Keratinocyte (primary cell): ENCODE results near the gene RBPJL. TPM values are rescaled to one million over a fixed set of nuclear protein-coding genes. Genes with fewer than 3 reads are reported as not detected.

Source experiments
- DNase-seq: peaks from one replicate; pipeline ENCODE4 v3.0.0-alpha.2; 2011; ENCODE audit warnings: low read depth, missing footprints, low spot score
- FAIRE-seq: peaks from 2 replicates; lab custom pipeline; 2011; peaks lifted over from hg19 to GRCh38; lab: Jason Lieb, UNC
- H2AFZ ChIP-seq: 2 replicates; pipeline ENCODE4 v1.6.0; 2012; ENCODE audit warnings: low read length, control low read depth, inconsistent platforms; ENCODE audit not compliant: control insufficient read depth
- H3K27ac ChIP-seq: 2 replicates; pipeline ENCODE4 v1.5.1; 2011; ENCODE audit warnings: low read length; ENCODE audit not compliant: control insufficient read depth, insufficient read depth
- H3K27me3 ChIP-seq: 3 replicates; pipeline ENCODE4 v1.6.0; 2011; ENCODE audit warnings: low read length; ENCODE audit not compliant: control insufficient read depth, insufficient read depth; ENCODE audit errors: extremely low read depth
- H3K36me3 ChIP-seq, 2 experiments: 2 replicates in 1 of 2; 3 replicates in 1 of 2; pipeline ENCODE4 v1.5.1; 2011; ENCODE audit warnings: low read length in 2 of 2, mild to moderate bottlenecking in 1 of 2; ENCODE audit not compliant: control insufficient read depth in 2 of 2, insufficient read depth in 2 of 2; ENCODE audit errors: extremely low read depth in 1 of 2
- H3K4me1 ChIP-seq: 3 replicates; pipeline ENCODE4 v1.5.1; 2011; ENCODE audit warnings: low read length; ENCODE audit not compliant: control insufficient read depth, insufficient read depth; ENCODE audit errors: extremely low read depth
- H3K4me2 ChIP-seq: 3 replicates; pipeline ENCODE4 v1.6.0; 2011; ENCODE audit warnings: low read depth, low read length; ENCODE audit not compliant: control insufficient read depth, insufficient read depth; ENCODE audit errors: extremely low read depth
- H3K4me3 ChIP-seq, 3 experiments: fragments of 200-600 bp in 1 of 3; sonication (generic) in 1 of 3; 2 replicates in 2 of 3; 3 replicates in 1 of 3; pipeline ENCODE4 v1.5.1; 2011 to 2016; ENCODE audit warnings: low read length in 3 of 3, mild to moderate bottlenecking in 3 of 3, control low read depth in 2 of 3, inconsistent platforms in 1 of 3, low read depth in 1 of 3, mixed read lengths in 1 of 3, mixed run types in 1 of 3, moderate library complexity in 1 of 3; ENCODE audit not compliant: control insufficient read depth in 2 of 3, insufficient read depth in 2 of 3; ENCODE audit errors: extremely low read depth in 1 of 3
- H3K79me2 ChIP-seq: 2 replicates; pipeline ENCODE4 v1.6.0; 2012; ENCODE audit warnings: low read length; ENCODE audit not compliant: control insufficient read depth, insufficient read depth
- H3K9ac ChIP-seq: 3 replicates; pipeline ENCODE4 v1.6.0; 2011; ENCODE audit warnings: low read length; ENCODE audit not compliant: control insufficient read depth, insufficient read depth; ENCODE audit errors: extremely low read depth
- H3K9me1 ChIP-seq: 3 replicates; pipeline ENCODE4 v1.6.0; 2011; ENCODE audit warnings: low read length; ENCODE audit not compliant: control insufficient read depth, insufficient read depth; ENCODE audit errors: extremely low read depth
- H3K9me3 ChIP-seq: 2 replicates; pipeline ENCODE4 v1.5.1; 2012; ENCODE audit warnings: low read depth, low read length; ENCODE audit not compliant: control insufficient read depth
- H4K20me1 ChIP-seq: 3 replicates; pipeline ENCODE4 v1.6.0; 2011; ENCODE audit warnings: low read length; ENCODE audit not compliant: control insufficient read depth, insufficient read depth; ENCODE audit errors: extremely low read depth
- CTCF ChIP-seq, 3 experiments: IDR thresholded peaks in 1 of 3; conservative IDR thresholded peaks in 1 of 3; optimal IDR thresholded peaks in 1 of 3; 2 replicates in 2 of 3; 3 replicates in 1 of 3; pipeline versions ENCODE3 to v1.5.1; 2011; ENCODE audit warnings: low read length in 3 of 3, mild to moderate bottlenecking in 3 of 3, moderate library complexity in 2 of 3, control low read depth in 1 of 3, inconsistent platforms in 1 of 3; ENCODE audit not compliant: insufficient read depth in 2 of 3; ENCODE audit errors: extremely low read depth in 1 of 3
- EZH2 ChIP-seq: IDR thresholded peaks from one replicate; pipeline ENCODE4 v1.6.1; 2012; ENCODE audit warnings: inconsistent platforms, mild to moderate bottlenecking, low read length, moderate library complexity
- dilution Hi-C: fragments of 300-500 bp; cut with MboI; formaldehyde crosslinking; loops from one replicate; pipeline ENCODE4 v1.7.0; 2020; ENCODE audit warnings: low sequenced_read_pairs; ENCODE audit not compliant: extremely low pct_ligation_motif_present
- polyA plus RNA-seq, 5 experiments: library from polyadenylated mRNA; depleted of rRNA in 3 of 5; stranded (reverse) in 3 of 5; stranded (forward) in 1 of 5; unstranded in 1 of 5; fragments of >200 nt; gene quantifications; 1 replicate in 1 of 5; 2 replicates in 3 of 5; 3 replicates in 1 of 5; pipeline versions ENCODE4 v1.2.1 to v1.2.3, GENCODE V29; 2011 to 2012; ENCODE audit warnings: missing spikeins in 2 of 5, low read depth in 1 of 5, low replicate concordance in 1 of 5

The RBPJL gene
- polyA plus RNA-seq, 1 donor (not counting 4 experiments of a cell fraction or from before 2014, with no cell fraction given): not detected

GRCh38 chr20:45282700-45283550 lies 23.7 kb upstream of the RBPJL start:
- Histone ChIP-seq H2AFZ (no peak overlapping the region), H3K4me3 (no peak overlapping the region), H3K4me1 (peaks cover 7% of the 10 kb centered on the region), H3K36me3 (no peaks in the 10 kb centered on the region), H3K27me3 (peaks cover 8% of the 10 kb centered on the region), H3K27ac (no peak overlapping the region), H3K9me3 (no peaks in the 10 kb centered on the region), H3K79me2 (no peaks in the 10 kb centered on the region), H4K20me1 (no peaks in the 10 kb centered on the region), H3K4me2 (no peak overlapping the region), H3K9me1 (no peaks in the 10 kb centered on the region), H3K9ac (no peak overlapping the region)
- no peak for TF ChIP-seq CTCF (optimal IDR thresholded peaks at IDR 0.05 in 1 of 3, IDR thresholded peaks at IDR 0.05 in 1 of 3, conservative IDR thresholded peaks at IDR 0.05 in 1 of 3; ENCODE audit: extremely low read depth in 1 of 3, insufficient read depth in 2 of 3, low read length in 3 of 3)
- TF ChIP-seq EZH2: no peak
- no peak for DNase-seq
- no peak for FAIRE-seq
- dilution Hi-C loops: no loop called here

GRCh38 chr20:45283551-45284057 lies 23.0 kb upstream of the RBPJL start:
- dilution Hi-C loops: no loop called here
- no peak overlapping the region for H3K4me3 ChIP-seq
- peaks cover 7% of the 10 kb centered on the region for H3K4me1 ChIP-seq
- no peak overlapping the region for H3K4me2 ChIP-seq
- no peak for TF ChIP-seq CTCF (optimal IDR thresholded peaks at IDR 0.05 in 1 of 3, IDR thresholded peaks at IDR 0.05 in 1 of 3, conservative IDR thresholded peaks at IDR 0.05 in 1 of 3; ENCODE audit: extremely low read depth in 1 of 3, insufficient read depth in 2 of 3, low read length in 3 of 3)
- no peak for TF ChIP-seq EZH2
- H3K79me2 ChIP-seq: no peaks in the 10 kb centered on the region
- no peak overlapping the region for H2AFZ ChIP-seq
- DNase-seq: no peak
- H3K9ac ChIP-seq: no peak overlapping the region
- no peak overlapping the region for H3K27ac ChIP-seq
- no peaks in the 10 kb centered on the region for H3K36me3 ChIP-seq
- H4K20me1 ChIP-seq: no peaks in the 10 kb centered on the region
- no peaks in the 10 kb centered on the region for H3K9me1 ChIP-seq
- FAIRE-seq: no peak
- peaks cover 8% of the 10 kb centered on the region for H3K27me3 ChIP-seq
- H3K9me3 ChIP-seq: no peaks in the 10 kb centered on the region
